ENCODE data around the gene INHBE.

The INHBE gene

GRCh38 chr12:57461917-57462250 is 6.8 kb downstream of the INHBE start:
- DNase-seq: no peak

- DNase-seq: peak; percentile 91
Measured at GRCh38 chr12:57462251-57462911, 7.3 kb downstream of the INHBE start.

GRCh38 chr12:57462912-57463253 is 7.8 kb downstream of the INHBE start:
- no peak for DNase-seq

GRCh38 chr12:57464569-57464968 is 9.5 kb downstream of the INHBE start:
- no peak for DNase-seq

GRCh38 chr12:57465030-57465746 is 10.1 kb downstream of the INHBE start:
- DNase-seq: no peak

- no peak for DNase-seq
Measured at GRCh38 chr12:57465747-57466505, 10.8 kb downstream of the INHBE start.

- DNase-seq: no peak
Measured at GRCh38 chr12:57467212-57467874, 12.2 kb downstream of the INHBE start.

GRCh38 chr12:57467915-57468314 is 12.8 kb downstream of the INHBE start:
- no peak for DNase-seq

GRCh38 chr12:57469296-57470164 is 14.4 kb downstream of the INHBE start:
- DNase-seq: no peak

GRCh38 chr12:57470286-57470969 is 15.3 kb downstream of the INHBE start:
- no peak for DNase-seq

- DNase-seq: no peak
Measured at GRCh38 chr12:57470970-57471656, 16.0 kb downstream of the INHBE start.

- DNase-seq: no peak
Measured at GRCh38 chr12:57471661-57472060, 16.6 kb downstream of the INHBE start.

- no peak for DNase-seq
Measured at GRCh38 chr12:57472391-57472790, 17.3 kb downstream of the INHBE start.

GRCh38 chr12:57473392-57473791 is 18.3 kb downstream of the INHBE start:
- no peak for DNase-seq

GRCh38 chr12:57473886-57474285 is 18.8 kb downstream of the INHBE start:
- no peak for DNase-seq

GRCh38 chr12:57474430-57474829 is 19.3 kb downstream of the INHBE start:
- no peak for DNase-seq

GRCh38 chr12:57474862-57475261 is 19.8 kb downstream of the INHBE start:
- no peak for DNase-seq

GRCh38 chr12:57475271-57476161 is 20.4 kb downstream of the INHBE start:
- DNase-seq: no peak

GRCh38 chr12:57476162-57476992 is 21.3 kb downstream of the INHBE start:
- no peak for DNase-seq
